Chondrocyte (in vitro differentiated cells): Measurements from ENCODE around the gene CPSF7. TPM values are rescaled to one million over a fixed set of nuclear protein-coding genes. Genes with fewer than 3 reads are reported as not detected.
"Not testable (repeated sequence)": the region's sequence is repeated elsewhere in the genome, so short reads cannot be mapped to it uniquely, and the experiment has no call there.

Experiments used
- DNase-seq: peaks from one replicate; pipeline ENCODE4 v3.0.0; 2021; ENCODE audit warnings: mixed read lengths, low spot score
- H3K27ac Mint-ChIP-seq: one replicate; pipeline ENCODE4 v1.8.0; 2021; ENCODE audit warnings: mild to moderate bottlenecking, moderate library complexity, mixed read lengths; ENCODE audit not compliant: unreplicated experiment
- H3K27me3 Mint-ChIP-seq: 2 replicates; pipeline ENCODE4 v1.8.0; 2021; ENCODE audit warnings: low read depth, mixed read lengths
- H3K36me3 Mint-ChIP-seq: 2 replicates; pipeline ENCODE4 v1.8.0; 2021; ENCODE audit warnings: low read depth, mixed read lengths
- H3K4me1 Mint-ChIP-seq: 2 replicates; pipeline ENCODE4 v1.8.0; 2021; ENCODE audit warnings: low read depth, mild to moderate bottlenecking, mixed read lengths
- H3K4me3 Mint-ChIP-seq: one replicate; pipeline ENCODE4 v1.8.0; 2021; ENCODE audit warnings: mild to moderate bottlenecking, moderate library complexity, mixed read lengths; ENCODE audit not compliant: unreplicated experiment
- H3K9me3 Mint-ChIP-seq: 2 replicates; pipeline ENCODE4 v1.8.0; 2021; ENCODE audit warnings: low read depth, mixed read lengths
- CTCF ChIP-seq: fragments of 200-600 bp; sonication (generic); IDR thresholded peaks from 2 replicates; pipeline ENCODE4 v1.5.0; 2021; ENCODE audit warnings: antibody characterized with exemption, mild to moderate bottlenecking, moderate library complexity
- total RNA-seq: library from RNA; stranded (reverse); gene quantifications from 3 replicates; pipeline ENCODE4 v1.2.1, GENCODE V29; 2021

The CPSF7 gene
- total RNA-seq, 1 donor from 2014 or later: 61.2 TPM

- H3K4me1 Mint-ChIP-seq: peaks cover 25% of the 10 kb centered on the region
- H3K27me3 Mint-ChIP-seq: no peaks in the 10 kb centered on the region
- peaks cover 9% of the 10 kb centered on the region for H3K9me3 Mint-ChIP-seq
- no peak overlapping the region for H3K4me3 Mint-ChIP-seq
- TF ChIP-seq CTCF: no peak
- no peak overlapping the region for H3K27ac Mint-ChIP-seq
- peaks cover 3% of the 10 kb centered on the region for H3K36me3 Mint-ChIP-seq
- no peak for DNase-seq
Observed at GRCh38 chr11:61390161-61390560, 39.6 kb downstream of the CPSF7 start.

- Mint-ChIP-seq H3K27me3 (no peaks in the 10 kb centered on the region), H3K36me3 (no peaks in the 10 kb centered on the region), H3K4me1 (peaks cover 14% of the 10 kb centered on the region), H3K9me3 (peaks cover 1% of the 10 kb centered on the region), H3K4me3 (no peak overlapping the region), H3K27ac (no peak overlapping the region)
- no peak for DNase-seq
- TF ChIP-seq CTCF: no peak
Observed at GRCh38 chr11:61384271-61385242, 45.2 kb downstream of the CPSF7 start.

GRCh38 chr11:61383859-61384258 lies 45.9 kb downstream of the CPSF7 start:
- not testable (repeated sequence) for H3K9me3 Mint-ChIP-seq, H3K27me3 Mint-ChIP-seq, DNase-seq, H3K36me3 Mint-ChIP-seq, H3K4me3 Mint-ChIP-seq, H3K27ac Mint-ChIP-seq
- H3K4me1 Mint-ChIP-seq: peaks cover 21% of the 10 kb centered on the region

GRCh38 chr11:61380884-61381283 lies 48.9 kb downstream of the CPSF7 start:
- no peaks in the 10 kb centered on the region for H3K9me3 Mint-ChIP-seq
- peaks cover 37% of the 10 kb centered on the region for H3K4me1 Mint-ChIP-seq
- TF ChIP-seq CTCF: no peak
- no peaks in the 10 kb centered on the region for H3K27me3 Mint-ChIP-seq
- no peaks in the 10 kb centered on the region for H3K36me3 Mint-ChIP-seq
- no peak for DNase-seq
- no peak overlapping the region for H3K27ac Mint-ChIP-seq
- no peak overlapping the region for H3K4me3 Mint-ChIP-seq

- Mint-ChIP-seq H3K4me1 (peaks cover 30% of the 10 kb centered on the region), H3K4me3 (no peak overlapping the region), H3K36me3 (peaks cover 2% of the 10 kb centered on the region), H3K27me3 (no peaks in the 10 kb centered on the region), H3K27ac (peak overlapping the region; percentile 89), H3K9me3 (no peaks in the 10 kb centered on the region)
- no peak for DNase-seq
- TF ChIP-seq CTCF: no peak
Observed at GRCh38 chr11:61378713-61379313, 51.0 kb downstream of the CPSF7 start.
